ENCODE measurements around the gene C11orf21.

Gene C11orf21

DNA sequence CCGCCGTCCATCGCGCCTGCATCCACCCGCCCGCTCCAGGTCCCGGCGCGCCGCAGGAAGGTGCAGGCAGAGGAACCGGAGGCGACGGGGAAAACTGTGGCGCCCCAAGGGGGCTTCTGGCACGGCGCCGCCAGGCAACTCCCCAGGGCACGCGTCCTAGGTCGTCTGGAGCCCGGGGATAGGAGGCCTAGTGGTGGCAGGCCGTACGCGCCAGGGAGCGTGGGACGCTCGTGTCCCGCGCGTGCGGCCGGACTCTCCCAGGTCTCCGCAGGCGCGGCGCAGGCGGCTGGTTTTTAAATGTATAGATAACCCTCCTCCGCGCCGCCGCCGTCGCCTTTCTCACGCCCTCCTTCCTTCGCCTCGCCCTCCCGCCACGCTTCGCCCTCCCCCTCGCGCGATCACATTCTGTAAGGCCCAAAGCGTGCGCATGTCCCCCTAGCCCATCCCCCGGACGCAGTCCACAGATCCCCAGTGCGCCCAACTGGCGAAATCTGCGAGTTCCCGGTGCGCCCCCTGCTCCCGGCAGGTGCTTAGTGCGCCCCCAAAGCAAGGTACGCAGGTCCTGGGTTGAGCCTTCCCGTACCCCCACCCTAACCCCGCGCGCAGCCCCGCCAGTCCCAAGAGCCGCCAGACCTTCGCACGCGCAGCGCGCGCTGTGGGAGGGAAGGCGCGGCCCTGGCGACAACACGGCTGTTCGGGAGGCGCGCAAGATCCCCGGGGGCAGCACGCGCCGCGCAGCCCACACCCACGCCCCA, 31.2 kb downstream of the C11orf21 start, which contains the start of gene ASCL2:
Gene ASCL2, minus strand, starts transcription at position 267 of the 755 bp plus-strand sequence. Its CDS starts 256 bp downstream, at position 11.
- peak; percentile 58 for DNase-seq

DNA sequence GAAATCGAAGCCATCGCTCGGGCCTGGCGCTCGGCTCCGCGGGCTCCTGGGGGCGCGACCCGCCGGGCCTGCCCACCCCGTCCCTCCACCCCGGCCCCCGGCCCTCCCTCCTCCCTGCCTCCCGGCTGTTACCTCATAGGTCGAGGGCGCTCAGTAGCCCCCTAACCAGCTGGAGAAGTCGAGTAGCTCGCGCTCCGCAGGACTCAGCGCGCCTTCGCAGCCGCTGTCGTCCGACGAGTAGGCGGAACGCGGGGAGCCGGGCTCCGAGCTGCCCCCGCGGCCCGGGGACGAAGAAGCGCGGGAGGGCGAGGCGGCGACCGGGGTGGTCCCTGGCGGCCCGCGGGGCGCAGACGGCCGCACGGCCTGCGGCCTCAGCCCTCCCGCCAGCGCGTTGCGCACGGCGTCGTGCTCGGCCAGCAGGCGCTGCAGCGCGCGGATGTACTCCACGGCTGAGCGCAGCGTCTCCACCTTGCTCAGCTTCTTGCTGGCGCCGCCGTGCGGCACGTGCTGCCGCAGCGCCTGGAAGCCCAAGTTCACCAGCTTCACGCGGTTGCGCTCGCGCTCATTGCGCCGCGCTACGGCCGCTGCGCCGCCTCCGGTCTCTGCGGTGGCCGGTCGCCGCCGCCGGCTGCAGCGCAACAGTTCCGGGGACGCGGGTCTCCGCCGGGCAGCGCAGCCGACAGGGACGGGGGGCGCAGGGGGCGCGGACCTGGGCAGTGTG, 32.0 kb downstream of the C11orf21 start:
- peak; percentile 70 for DNase-seq

DNA sequence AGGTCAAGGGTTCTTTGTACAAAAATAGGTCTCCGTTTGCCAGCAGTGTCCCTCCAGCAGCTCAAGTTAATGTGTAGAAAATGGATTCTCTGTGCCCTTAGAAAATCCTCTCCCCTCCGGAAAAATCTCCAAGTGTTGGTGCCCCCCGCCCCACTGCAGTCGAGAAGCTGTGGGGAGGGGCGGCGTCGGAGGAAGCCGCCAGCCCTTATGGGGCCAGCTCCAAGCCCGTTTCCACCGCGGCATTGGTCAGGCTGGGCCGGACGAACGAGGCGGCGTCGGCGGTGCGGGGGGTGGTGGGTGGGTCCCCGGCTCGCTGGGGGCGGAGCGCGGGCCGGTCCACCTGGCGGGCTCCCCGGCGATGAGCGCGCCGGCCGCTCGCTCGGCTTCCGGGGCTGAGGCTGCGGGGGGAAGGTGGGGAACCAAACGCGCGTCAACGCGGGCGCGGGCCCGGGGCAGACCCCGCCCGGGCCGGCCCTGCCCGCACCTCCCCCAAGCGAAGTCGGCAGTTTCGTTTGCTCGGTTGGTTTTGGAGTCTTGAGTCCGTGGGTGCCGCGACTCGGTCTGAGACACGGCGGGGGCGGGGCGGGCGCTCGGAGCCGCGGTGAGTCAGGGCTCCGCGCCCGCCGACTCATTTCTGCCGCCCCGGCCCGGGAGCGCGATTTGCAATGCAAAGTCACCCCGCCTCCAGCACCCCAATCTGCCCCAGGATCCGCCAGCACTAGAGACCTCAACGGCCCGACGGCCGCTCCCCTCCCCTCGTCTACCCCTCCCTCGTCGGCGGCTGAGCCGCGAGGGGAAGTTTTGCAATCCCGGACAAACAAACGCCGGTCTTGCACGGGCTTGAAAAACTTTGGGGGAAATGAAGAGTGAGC, 32.8 kb downstream of the C11orf21 start:
- DNase-seq = peak; percentile 48

DNA sequence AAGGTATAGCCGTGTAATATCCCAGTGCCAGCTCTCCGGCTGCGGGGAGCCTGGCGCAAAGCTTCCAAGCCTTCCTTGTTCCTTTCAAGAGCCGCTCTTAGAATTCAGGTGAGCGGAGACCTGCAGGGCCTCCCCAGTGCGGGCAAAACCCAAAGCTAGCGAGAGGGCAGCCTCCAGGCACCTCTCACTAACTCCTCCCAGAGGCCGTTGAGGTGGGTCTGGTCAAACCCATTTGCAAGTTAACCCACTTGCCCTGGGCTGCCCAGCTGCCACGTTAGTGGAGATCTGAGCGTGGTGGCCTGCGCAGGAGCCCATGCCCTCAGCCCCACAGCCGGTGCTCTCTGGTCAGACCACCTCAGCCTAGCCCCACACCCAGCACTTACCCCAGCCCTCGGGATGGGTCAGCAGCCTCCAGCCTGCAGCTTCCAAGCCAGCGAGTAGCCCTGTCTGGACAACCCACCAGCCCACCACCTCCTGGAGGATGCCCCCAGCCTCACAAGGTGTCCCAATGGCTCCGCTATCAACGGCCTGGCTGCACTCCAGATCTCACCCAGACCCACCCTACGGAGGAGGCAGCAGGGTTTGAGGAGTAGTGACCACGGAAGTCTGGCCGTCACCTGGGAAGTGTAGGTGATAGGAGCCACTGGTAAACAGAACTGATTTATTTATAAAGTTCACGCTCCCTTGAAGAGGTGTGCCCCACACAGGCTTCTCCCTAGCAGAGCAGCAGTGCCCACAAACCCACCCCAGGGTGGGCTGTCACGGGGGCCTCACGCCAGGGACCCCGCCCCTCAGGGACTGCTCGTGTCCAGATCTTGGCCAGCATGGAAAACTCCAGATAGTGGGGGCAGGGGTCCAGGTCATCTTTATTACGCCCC, 33.6 kb downstream of the C11orf21 start:
- DNase-seq = peak; percentile 39

DNA sequence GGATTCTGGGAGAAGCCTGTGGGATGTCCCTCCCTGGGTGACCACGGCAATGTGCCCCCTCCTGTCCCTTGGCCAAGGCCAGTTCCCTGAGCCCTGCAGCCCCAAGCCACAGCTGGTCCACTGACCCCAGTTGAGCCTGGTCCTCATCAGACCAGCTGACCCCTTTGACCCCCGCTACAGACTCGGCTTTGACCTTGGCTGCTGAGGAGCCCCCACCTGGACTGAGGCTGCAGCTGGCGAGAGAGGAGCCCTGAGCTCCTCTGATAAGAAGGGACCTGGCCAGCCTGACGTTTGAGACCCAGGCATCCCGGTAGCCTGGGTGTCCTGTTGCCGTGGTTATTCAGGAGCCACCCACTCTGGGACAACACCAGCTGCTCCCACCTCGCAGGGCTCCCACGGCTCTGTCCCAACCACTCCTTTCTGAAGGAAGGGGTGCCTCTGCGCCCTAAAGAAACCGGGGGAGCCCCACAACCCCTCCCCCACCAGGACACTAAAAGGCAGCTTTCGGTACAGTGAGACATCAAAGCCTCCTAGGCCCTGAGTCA, 34.3 kb downstream of the C11orf21 start:
- DNase-seq = peak; percentile 30

DNA sequence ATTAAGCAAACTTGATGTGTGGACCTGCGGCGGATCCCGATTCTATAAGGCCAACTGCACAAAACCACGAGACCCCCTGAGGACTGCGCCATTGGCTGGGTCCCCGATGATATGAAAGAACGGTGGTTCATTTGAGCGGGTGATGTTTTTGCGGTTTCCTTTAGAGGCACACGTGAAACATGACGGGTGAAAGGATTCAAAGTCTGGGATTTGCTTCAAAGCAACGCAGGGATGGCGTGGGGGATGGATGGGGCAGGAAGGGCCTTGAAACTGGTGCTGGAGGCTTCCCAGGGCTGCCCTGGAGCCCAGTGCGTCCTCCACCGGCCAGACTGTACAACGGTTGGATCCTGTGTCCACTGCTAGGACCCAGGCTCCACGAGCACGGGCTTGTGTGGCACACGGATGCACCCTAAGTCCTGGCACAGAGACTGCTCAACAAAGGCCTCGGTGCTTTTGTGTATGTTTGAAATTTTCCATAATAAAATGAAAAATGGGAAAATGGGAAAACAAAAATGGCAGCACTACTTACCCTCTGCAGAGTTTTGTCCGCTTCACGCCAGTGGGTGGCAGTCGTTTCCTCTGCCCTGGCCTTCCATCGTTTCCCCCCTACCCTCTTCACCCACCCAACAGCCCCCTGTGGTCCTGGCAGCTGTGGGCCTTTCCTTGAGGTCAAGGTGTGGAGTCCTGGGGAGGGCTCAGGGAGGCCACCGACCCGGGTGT, 35.0 kb downstream of the C11orf21 start:
- peak; percentile 17 for DNase-seq

DNA sequence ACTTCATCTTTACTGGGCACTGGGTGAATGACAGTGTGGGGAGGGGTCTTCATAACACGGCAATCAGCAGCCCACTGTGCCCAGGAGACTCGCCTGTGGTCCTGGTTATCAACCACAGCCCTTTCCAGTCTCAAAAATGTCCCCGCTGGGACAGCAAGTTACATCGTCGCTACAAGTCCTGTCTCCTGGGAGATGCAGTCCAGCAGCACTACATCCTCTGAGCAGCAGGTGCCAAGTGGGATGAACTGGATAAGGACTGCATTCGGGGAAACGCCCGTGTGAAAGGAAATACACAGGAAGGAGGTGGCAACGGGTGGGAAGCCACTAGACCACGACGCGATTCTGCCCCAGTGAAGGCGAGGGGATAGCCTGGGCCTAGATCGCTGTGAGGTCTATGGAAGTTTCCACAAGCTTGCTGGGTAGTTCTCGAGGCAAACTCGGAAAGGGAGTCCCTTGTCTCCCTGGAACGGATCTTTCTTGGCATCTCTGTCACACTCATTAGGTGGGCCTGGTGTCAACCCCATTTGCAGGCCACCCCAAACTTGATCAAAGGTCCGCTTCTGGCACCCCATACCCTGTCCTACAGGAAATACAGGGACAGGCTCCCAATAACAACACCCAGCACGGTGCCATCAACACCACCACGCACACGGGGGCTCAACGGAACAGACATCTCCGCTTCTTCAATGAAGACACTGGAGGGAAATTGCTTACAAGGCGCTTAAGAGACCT, 35.7 kb downstream of the C11orf21 start:
- DNase-seq = peak; percentile 27

DNA sequence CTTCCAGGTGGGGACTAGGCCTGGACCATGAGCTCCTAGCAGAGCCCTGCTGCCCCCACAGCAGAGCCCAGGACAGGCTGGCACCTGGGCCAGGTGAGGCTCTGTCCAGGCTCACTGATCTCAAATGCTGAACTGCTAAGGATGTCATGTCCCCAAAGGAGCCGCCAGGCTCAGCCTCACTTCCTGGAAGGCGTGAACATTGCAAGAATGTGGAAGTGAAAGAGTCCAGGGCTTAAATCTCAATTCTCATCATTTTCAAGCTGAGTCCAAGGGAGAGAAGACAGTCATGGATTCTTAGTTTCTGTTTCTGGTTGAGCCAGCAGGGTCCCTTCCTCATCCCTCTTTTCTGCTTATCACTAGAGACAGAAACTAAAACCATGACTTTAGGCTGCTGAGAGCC, 36.3 kb downstream of the C11orf21 start:
- DNase-seq = peak; percentile 31

DNA sequence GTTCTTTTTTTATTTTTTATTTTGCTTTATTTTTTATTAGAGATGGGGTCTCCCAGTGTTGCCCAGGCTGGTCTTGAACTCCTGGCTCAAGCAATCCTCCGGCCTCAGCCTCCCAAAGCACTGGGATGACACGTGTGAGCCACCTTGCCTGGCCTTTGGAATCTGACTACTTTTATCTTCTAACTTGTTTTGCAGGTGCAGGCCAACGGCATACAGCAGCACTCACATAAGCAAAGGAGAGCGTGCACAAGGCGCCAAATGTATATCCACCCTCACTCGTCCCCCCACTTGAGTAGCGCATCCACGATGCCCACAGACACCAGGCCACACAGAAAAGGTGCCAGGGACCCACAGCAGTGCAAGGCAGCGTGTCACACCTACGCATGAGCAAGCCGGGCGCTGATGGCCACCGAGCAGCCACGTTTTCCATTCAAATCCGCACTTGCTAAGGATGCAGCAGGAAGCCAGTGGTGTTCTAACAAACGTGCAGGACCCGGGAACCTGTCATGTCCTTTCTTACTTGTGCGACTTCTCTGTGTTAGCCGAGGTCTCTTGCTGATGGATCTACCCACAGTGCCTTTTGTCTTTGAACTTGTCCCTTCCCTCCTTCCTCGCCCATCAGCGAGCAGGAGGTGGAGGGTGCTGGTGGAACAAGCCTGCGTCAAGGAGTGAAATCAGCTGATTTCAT, 37.2 kb downstream of the C11orf21 start:
- peak; percentile 11 for DNase-seq

DNA sequence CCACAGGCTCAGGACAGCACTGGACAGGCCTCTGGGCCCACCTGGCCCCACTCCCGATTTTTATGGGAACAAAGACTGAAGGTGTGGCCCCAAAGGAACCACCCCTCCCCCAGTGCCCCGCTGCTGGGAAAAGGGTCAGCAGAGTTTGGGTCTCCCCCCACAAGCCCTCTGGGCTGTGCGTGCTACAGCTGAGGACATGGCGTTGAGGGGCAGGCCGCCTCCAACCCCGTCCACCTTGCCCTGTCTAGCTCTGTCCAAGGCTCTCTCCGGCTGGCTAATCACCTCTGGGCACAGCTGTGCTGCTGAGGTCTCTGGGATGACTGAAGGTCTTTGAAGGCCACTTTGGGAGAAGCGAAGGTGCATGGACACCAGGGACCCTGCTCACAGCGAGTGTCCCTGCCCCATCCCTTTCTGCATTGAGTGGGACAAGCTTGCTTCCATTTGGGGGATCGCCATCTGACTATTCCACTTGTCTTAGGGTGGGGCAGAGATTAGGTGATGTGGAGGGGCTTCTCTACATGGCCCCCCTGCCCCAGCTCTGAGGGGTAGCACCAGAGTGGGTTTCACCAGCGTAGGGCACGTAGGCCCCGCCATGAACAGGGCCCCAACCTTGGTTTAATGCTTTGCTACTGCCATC, 37.9 kb downstream of the C11orf21 start:
- DNase-seq = no peak

DNA sequence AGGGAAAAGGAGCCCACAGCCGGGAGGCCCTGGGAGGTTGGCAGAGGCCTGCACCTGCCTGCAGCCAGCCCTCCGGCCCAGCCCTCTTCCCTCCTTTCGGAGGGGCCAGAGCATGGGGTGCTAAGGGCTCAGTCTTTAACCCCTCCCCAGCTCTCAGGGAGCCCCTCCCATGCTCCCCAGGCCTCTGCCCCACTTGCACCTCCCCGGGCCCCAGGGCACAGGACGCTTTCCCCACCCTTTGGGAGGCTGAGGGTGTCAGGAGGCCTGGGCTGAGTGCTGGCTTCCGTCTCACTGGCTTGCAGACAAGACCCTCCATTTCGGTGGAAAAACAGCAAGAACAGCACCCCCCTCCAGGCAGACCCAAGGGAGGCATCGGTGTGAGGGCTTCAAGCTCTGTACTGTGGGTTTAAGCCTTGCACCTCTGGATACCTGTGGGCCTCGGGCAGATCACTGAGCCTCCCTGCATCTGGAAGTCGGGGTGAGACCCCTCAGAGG, 38.6 kb downstream of the C11orf21 start:
- no peak for DNase-seq

DNA sequence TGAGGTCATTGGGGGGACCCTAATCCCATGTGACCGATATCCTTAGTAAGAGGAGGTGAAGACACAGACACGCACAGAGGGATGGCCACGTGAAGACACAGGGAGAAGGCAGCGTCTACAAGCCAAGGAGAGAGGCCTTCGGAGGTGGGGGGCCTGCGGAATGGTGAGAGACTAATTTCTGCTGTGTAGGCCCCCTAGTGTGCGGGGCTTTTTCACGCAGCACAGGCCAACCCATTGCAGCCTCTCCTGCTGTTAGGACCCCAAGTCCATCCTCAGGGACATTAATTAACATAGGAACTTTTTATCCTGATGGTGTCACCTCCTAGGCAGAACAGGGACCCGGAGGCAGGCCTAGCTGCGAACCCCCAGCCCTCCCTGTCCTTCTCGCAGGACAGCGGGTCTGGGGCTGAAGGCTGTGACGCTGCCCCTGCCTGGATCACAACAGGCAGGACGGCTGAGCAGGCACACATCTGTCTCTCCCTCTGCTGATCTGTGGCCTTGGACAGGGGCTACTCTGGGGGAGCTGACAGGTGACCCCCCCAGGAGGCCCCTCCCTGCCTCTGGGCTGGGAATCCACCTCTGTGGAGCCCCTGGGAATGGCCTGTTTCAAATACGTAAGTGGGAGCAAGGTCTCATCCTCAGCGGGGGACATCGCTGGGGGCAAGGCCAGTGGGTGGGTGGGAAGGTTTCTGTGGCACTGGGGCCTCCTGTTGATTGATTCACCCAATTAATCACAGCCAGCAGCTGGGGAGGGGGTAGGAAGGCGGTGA, 39.2 kb downstream of the C11orf21 start:
- no peak for DNase-seq

DNA sequence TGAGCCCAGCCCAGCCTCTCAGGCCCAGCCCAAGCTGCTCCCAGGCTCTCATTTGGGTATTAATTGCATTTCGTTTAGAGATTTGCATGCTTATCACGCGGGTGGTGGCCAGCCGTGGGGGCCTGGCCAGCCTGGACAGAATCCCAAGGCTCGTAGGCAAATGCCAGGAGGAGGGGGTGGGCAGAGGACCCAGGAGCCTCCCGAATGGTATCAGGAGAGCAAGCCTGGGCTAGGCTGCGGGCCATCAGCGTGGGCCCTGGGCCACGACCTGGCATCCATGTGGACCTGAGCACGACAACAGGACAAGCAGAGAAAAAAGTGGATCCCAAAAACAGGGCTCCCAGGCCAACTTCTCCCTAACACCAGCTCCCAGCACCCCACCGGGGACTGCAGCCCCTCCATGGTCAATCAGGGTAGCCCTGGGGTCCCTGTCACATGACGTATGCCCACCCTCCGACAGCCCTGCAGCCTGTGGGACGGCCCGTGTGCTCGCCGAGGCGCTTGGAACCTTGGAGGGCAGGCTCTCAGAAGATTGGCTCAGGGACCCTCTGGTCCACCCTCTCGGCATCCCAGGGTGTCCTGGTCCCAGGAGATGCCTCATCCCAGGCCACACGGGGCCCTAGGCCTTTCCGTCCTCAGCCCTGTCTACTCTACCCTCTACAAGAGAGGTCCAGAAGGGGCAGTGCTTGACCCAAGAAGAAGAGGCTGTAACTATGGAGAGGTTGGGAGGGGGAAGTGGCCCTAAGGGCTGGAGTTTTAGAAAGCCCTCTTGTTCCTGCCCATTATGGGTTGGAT, 40.1 kb downstream of the C11orf21 start:
- no peak for DNase-seq

DNA sequence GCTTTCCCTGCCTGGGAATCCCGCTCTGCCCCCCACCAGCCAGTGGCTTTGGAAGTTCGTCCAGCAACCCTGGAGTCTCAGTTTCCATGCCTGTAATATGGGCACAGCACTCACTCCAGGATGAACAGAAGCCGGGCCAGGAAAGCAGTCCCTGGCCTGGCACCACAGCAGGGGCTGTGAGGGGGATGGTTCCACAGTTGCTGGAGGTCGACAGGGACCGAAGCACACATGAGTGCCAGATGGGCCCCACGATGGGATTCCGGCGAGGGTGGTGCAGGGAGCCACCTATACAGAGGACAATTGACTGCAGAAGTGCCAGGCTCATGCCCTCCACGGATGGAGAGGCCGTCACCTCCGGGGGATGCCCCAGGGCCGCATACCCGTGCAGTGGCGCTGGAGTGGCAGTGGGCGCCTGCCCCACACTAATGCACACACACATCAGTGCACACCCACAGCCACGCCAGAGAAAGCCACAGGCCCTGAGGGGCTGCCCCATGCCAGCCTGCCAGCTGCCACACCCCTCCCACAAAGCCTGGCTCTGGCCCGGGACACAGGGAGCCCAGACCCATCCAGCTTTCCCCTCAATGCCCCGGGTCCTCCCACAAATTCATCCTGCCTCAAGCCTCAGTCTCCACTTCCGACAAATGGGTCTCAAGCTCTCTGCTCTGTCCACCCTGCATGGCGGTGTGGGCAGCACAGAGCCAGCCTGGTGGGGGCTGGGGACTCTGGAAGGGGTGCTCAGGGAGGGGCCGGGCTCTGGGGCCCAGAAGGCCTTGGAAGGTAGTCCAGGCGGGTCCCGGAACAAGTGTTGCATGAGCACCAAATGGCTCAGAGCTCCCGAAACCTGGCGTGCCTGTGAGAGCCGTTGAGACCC, 41.0 kb downstream of the C11orf21 start:
- DNase-seq = no peak

DNA sequence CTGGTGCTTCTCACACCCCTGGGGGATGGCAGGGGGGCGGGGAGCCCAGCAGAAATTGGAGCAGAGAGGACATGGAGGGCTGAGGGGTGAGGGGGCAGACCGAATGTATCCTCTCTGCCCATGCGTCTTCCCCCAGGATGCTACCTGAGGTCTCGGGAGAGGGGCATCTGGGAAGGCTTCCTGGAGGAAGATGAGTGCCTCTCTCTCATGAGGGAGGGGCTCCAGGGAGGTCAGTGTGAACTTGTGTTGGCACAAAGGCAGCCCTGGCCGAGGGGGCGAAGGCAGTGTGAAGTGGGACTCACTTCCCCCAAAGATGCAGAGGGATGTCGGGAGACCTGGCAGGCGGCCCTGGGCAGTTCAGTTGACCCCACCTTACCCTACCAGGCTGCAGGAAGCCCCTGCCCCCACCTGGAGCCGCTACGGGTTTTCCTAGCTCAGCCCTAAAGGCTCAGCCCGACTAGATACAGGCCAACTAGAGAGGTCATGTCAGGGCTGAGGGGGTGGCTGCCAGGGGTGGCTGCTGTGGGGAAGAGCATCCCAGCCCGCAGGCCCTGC, 41.7 kb downstream of the C11orf21 start:
- no peak for DNase-seq

DNA sequence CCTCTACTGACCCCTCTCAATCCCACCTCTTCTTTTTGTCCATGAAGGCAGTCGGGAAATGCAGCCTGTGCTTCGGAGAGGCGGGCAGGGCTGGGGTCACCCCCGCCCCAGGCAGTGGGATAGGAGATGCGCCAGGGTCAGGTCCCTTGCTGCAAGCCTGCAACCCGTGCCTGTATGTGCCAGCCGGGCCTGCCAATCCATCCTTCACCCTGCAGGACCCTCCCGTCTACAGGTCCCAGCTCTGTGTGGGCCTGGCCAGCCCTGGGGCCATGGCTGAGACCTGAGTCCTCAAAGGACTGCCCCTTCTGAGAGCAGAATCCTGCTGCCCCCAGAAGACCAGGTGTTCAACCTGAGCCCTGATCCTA, 42.3 kb downstream of the C11orf21 start:
- no peak for DNase-seq

Measured in right forelimb (tissue), 1 donor.